ENCODE results near the gene FADS3.
"Not testable (repeated sequence)": the region's sequence is repeated elsewhere in the genome, so short reads cannot be mapped to it uniquely, and the experiment has no call there.

The FADS3 gene

DNA sequence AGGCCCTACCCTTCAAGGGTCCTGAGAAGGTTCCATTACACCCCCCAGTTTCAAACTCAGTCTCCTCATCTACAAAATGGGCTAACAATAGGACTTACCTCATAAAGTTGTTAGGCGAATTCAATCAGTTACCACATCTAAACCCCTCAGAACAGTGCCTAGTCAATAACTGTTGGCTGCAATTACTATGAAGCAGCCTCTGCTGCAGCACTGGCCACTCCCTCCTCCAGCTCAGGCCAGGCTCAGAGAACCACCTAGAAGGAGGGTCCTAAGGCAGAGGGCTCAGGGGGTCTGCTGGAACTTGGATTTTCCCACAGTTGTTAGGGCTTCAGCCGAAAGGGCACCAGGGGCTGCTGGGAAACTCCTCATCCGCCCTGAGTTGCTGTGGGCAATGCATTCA lies 4.7 kb downstream of the FADS3 start:
- no peak for DNase-seq (ENCODE audit: extremely low read depth, low read depth)
- no peak overlapping the region for H3K4me3 ChIP-seq (replicated peaks; ENCODE audit: low read depth, low read length)
- TF ChIP-seq, protein P1, sequence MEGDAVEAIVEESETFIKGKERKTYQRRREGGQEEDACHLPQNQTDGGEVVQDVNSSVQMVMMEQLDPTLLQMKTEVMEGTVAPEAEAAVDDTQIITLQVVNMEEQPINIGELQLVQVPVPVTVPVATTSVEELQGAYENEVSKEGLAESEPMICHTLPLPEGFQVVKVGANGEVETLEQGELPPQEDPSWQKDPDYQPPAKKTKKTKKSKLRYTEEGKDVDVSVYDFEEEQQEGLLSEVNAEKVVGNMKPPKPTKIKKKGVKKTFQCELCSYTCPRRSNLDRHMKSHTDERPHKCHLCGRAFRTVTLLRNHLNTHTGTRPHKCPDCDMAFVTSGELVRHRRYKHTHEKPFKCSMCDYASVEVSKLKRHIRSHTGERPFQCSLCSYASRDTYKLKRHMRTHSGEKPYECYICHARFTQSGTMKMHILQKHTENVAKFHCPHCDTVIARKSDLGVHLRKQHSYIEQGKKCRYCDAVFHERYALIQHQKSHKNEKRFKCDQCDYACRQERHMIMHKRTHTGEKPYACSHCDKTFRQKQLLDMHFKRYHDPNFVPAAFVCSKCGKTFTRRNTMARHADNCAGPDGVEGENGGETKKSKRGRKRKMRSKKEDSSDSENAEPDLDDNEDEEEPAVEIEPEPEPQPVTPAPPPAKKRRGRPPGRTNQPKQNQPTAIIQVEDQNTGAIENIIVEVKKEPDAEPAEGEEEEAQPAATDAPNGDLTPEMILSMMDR (IDR thresholded peaks at IDR 0.05; ENCODE audit: low read depth, low read length, missing control alignments): no peak

DNA sequence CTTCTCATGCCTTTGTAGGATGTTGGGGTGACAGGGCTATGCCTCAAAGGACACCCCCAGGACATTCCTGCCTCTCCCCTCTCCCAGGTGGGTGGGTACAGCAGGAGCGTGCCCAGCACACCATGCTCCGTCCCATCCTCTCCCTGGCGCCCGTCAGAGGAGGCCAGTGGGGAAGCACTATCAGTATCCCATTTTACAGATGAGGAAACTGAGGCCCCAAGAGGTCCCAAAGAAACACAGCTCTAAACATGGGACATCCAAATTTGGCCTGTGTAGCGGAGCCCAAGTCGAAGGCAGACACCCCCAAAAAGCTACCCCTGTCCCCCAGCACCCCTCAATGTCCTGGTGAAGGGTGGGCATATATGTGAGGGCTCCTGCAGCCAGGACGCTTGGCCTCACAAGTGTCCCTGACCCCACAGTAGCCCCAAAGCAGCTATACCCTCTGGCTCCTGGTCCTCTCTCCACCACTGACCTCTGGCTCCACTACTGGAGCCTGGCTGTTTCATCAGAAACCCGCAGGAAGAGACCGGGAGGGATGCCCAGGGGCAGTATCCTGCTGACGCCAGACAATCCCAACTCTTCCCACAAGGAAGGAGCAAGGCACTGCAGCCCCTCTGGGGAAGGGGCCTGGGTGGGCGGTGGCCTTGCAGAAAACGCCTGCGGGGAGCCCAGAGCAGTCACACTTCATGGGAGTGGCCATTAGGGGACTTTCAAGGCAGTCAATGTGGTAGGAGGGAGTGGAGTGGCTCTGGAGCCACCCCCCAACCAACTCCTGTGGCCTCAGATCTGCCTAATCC lies 5.4 kb downstream of the FADS3 start:
- no peak for DNase-seq (ENCODE audit: extremely low read depth, low read depth)
- H3K4me3 ChIP-seq (replicated peaks; ENCODE audit: low read depth, low read length): no peak overlapping the region
- TF ChIP-seq, protein P1 (IDR thresholded peaks at IDR 0.05; ENCODE audit: low read depth, low read length, missing control alignments): no peak

DNA sequence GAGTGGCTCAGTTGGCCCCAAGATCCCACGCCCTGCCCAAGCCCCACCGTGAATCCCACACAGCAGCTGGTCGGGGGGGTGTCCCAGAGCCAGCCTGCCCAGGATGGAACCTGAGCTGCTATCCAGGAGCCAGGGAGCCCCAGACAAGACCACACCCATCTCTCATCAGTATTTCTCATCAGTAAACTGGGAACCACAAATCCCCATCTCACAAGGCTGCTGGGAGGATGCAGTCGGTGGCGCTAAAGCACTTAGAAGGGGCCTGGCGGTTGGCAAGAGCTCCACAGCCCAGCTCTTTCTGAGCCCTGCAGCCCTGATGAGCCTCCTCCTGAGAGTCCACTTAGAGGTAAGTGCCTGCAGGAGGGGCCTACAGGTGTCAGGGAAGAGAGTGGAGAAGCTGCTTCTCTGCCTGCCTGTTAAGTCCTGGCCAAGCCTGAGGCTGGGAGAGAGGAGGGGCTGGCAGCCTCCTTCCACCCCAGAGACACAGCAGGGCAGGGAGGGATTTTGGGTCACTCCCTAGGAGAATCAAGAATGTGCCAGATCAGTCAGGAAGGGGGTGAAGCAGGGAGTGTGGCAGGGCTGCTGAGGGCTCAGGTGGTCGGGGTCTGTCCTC lies 6.1 kb downstream of the FADS3 start:
- TF ChIP-seq, protein P1 (IDR thresholded peaks at IDR 0.05; ENCODE audit: low read depth, low read length, missing control alignments): no peak
- no peak overlapping the region for H3K4me3 ChIP-seq (replicated peaks; ENCODE audit: low read depth, low read length)
- DNase-seq (ENCODE audit: extremely low read depth, low read depth): no peak

DNA sequence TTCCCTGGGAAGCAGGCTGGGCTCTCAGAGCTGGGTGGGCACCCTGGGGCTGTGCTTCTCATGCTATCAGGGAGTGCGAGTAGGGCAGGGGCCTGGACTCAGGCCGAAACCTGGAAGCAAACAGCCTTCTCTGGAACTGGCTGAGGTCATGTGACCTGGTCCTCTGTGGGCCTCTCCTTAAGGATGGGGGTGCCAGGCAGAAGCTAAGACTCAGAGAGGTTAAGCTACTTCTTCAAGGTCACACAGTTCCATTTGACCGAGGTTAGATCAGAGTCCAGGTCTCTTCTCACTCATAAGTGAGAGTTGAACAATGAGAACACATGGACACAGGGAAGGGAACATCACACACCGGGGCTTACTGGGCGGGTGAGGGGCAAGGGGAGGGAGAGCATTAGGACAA lies 7.4 kb downstream of the FADS3 start:
- no peak for DNase-seq (ENCODE audit: extremely low read depth, low read depth)
- H3K4me3 ChIP-seq (replicated peaks; ENCODE audit: low read depth, low read length): no peak overlapping the region
- TF ChIP-seq, protein P1 (IDR thresholded peaks at IDR 0.05; ENCODE audit: low read depth, low read length, missing control alignments): no peak

DNA sequence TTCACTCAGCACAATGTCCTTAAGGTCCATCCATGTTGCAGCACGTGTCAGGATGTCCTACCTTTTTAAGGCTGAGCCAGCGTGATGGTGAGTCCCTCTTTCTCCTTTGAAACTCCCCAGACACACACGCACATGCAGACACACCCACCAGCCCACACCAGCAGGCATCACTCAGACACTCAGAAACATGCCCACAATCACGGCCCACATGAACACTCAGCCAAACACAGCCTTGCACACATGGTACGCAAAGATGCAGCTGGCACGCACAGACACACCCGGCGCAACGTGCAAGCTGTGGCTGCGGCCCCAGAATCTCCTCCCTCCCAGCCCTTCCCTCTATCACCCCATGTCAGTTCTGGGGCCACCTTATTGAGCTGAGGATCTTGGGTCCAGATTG lies 8.0 kb downstream of the FADS3 start:
- no peak for DNase-seq (ENCODE audit: extremely low read depth, low read depth)
- TF ChIP-seq, protein P1 (IDR thresholded peaks at IDR 0.05; ENCODE audit: low read depth, low read length, missing control alignments): no peak
- no peak overlapping the region for H3K4me3 ChIP-seq (replicated peaks; ENCODE audit: low read depth, low read length)

DNA sequence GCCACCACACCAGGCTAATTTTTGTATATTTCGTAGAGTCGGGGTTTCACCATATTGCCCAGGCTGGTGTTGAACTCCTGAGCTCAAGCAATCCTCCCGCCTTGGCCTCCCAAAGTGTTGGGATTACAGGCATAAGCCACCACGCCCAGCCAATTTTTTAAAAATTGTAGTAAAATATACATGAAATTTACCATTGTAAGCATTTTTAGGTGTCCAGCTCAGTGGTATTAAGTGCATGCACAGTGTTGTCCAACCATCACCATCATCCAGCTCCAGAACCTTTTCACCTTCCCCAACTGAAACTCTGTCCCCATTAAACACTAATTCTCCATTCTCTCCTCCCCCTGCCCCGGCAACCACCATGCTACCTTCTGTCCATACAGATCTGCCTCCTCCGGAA lies 8.5 kb downstream of the FADS3 start:
- no peak for DNase-seq (ENCODE audit: extremely low read depth, low read depth)
- no peak overlapping the region for H3K4me3 ChIP-seq (replicated peaks; ENCODE audit: low read depth, low read length)
- TF ChIP-seq, protein P1 (IDR thresholded peaks at IDR 0.05; ENCODE audit: low read depth, low read length, missing control alignments): no peak

DNA sequence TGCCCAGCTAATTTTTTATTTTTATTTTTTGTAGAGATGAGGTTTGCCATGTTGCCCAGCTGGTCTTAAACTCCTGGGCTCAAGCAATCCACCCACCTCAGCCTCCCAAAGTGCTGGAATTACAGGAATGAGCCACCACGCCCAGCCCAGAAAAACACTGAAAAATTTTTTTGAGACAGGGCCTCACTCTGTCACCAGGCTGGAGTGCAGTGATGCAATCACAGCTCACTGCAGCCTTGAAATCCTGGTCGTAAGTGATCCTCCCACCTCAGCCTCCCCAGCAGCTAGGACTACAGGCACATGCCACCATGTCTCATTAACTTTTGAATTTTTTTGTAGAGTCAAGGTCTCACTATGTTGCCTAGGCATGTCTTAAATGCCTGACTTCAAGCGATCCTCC lies 9.1 kb downstream of the FADS3 start:
- not testable (repeated sequence) for H3K4me3 ChIP-seq (replicated peaks; ENCODE audit: low read depth, low read length); DNase-seq (ENCODE audit: extremely low read depth, low read depth)

Data from HFF-Myc (cell line).